HG02981 (cell line): Measurements from ENCODE around the gene ABTB2.
"Not testable (repeated sequence)": the region's sequence is repeated elsewhere in the genome, so short reads cannot be mapped to it uniquely, and the experiment has no call there.

Experiments used
- ATAC-seq: cut with Tn5 transposase; IDR thresholded peaks from one replicate; pipeline ENCODE4 v1.9.1; 2021; ENCODE audit warnings: mild to moderate bottlenecking, moderate library complexity; ENCODE audit not compliant: unreplicated experiment

ABTB2 gene

GRCh38 chr11:34357701-34358257 is at the start of gene ABTB2:
TSS of gene ABTB2 (minus strand) at chr11:34358010.
- ATAC-seq = peak; percentile 82

GRCh38 chr11:34407121-34407813 is 49.5 kb upstream of the ABTB2 start:
- no peak for ATAC-seq

GRCh38 chr11:34406413-34406812 is 48.6 kb upstream of the ABTB2 start:
- ATAC-seq = no peak

GRCh38 chr11:34405079-34405858 is 47.5 kb upstream of the ABTB2 start:
- no peak for ATAC-seq

- ATAC-seq = no peak
Measured at GRCh38 chr11:34404280-34404679, 46.5 kb upstream of the ABTB2 start.

- ATAC-seq = no peak
Measured at GRCh38 chr11:34403431-34403830, 45.6 kb upstream of the ABTB2 start.

GRCh38 chr11:34397811-34398210 is 40.0 kb upstream of the ABTB2 start:
- ATAC-seq = no peak

GRCh38 chr11:34397120-34397519 is 39.3 kb upstream of the ABTB2 start:
- ATAC-seq = no peak

- no peak for ATAC-seq
Measured at GRCh38 chr11:34395916-34396550, 38.2 kb upstream of the ABTB2 start.

GRCh38 chr11:34394771-34395300 is 37.0 kb upstream of the ABTB2 start:
- no peak for ATAC-seq

GRCh38 chr11:34387653-34388052 is 29.8 kb upstream of the ABTB2 start:
- no peak for ATAC-seq

- ATAC-seq = not testable (repeated sequence)
Measured at GRCh38 chr11:34386356-34386755, 28.5 kb upstream of the ABTB2 start.

GRCh38 chr11:34382532-34383276 is 24.9 kb upstream of the ABTB2 start:
- no peak for ATAC-seq

GRCh38 chr11:34381775-34382174 is 24.0 kb upstream of the ABTB2 start:
- ATAC-seq = no peak

GRCh38 chr11:34380696-34381095 is 22.9 kb upstream of the ABTB2 start:
- no peak for ATAC-seq

- ATAC-seq = no peak
Measured at GRCh38 chr11:34379539-34379938, 21.7 kb upstream of the ABTB2 start.

GRCh38 chr11:34379079-34379478 is 21.3 kb upstream of the ABTB2 start:
- ATAC-seq = no peak

- ATAC-seq = no peak
Measured at GRCh38 chr11:34373727-34374126, 15.9 kb upstream of the ABTB2 start.

GRCh38 chr11:34366522-34366921 is 8.7 kb upstream of the ABTB2 start:
- ATAC-seq = no peak

- no peak for ATAC-seq
Measured at GRCh38 chr11:34364102-34364501, 6.3 kb upstream of the ABTB2 start.
